Stimulated activated CD4-positive, alpha-beta T cell treated with anti-CD3 and anti-CD28 coated beads, TNF-alpha, amount 100 ng/mL, for 48 hours (primary cell): Measurements from ENCODE around the gene KDELR3.

Experiments used
- DNase-seq, 3 donors: peaks; one replicate each; pipeline ENCODE4 v3.0.0-alpha.2; 2020; ENCODE audit warnings: low read depth in 3 of 3

Gene KDELR3

DNA sequence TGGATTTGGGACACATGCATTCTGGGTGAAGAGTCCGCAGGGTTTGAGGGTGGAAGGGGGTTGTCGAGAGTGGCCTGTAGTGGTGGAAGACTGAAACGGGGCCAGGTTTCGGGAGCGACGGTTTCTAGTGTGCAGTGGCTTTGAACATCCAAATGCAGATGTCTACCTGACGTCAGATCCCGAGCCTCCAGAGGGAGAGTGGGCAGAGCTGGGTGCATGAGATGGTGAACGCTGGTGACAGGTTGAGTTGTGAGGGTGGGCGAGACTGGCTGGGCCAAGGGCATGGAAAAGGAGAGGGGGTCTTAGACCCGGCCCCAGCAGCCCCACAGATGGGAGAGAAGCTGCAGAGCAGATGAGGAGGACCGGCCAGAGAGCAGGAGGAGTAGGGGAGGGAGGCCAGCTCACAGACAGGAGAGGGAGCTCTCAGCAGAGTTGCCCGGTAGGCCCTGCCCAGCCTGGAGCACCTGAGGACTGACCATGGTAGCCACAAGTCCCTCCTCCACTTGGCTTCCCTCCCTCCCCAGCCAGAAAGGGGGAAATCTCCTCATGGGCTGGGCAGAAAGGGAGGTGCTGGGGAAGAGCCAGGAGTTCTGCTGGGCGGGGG lies 27.0 kb upstream of the KDELR3 start:
- no peak for DNase-seq

GRCh38 chr22:38441620-38442287 lies 26.1 kb upstream of the KDELR3 start:
- DNase-seq = no peak

DNA sequence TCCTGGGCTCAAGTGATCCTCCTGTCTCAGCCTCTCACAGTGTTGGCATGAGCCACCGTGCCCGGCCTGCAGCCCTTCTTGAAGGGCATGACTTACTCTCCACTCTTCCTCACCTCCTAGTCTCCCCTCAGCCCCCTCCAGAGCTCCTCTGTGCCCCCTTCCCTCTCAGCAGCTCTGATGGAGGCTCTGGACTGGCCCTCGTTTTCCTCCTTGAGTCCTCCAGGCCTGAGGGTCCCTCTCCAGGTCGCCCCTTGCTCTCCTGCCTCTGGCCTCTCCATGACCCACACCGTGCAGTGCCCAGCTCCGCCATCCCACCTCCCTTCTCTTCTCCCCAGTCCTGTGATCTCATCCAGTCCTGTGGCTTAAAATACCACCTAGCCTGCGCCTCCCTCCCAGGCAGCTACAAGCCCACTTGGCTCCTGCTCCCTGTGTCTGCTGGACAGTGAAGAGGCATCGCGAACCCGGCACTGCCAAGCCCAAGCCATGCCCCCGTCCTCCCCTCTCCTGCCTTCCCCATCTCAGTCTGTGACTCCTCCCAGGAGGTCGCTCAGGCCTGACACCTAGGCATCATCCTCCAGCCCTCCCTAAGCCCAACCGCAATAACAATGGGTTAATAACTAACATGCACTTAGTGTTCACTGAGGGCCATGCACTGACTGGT lies 24.8 kb upstream of the KDELR3 start:
- no peak for DNase-seq

DNA sequence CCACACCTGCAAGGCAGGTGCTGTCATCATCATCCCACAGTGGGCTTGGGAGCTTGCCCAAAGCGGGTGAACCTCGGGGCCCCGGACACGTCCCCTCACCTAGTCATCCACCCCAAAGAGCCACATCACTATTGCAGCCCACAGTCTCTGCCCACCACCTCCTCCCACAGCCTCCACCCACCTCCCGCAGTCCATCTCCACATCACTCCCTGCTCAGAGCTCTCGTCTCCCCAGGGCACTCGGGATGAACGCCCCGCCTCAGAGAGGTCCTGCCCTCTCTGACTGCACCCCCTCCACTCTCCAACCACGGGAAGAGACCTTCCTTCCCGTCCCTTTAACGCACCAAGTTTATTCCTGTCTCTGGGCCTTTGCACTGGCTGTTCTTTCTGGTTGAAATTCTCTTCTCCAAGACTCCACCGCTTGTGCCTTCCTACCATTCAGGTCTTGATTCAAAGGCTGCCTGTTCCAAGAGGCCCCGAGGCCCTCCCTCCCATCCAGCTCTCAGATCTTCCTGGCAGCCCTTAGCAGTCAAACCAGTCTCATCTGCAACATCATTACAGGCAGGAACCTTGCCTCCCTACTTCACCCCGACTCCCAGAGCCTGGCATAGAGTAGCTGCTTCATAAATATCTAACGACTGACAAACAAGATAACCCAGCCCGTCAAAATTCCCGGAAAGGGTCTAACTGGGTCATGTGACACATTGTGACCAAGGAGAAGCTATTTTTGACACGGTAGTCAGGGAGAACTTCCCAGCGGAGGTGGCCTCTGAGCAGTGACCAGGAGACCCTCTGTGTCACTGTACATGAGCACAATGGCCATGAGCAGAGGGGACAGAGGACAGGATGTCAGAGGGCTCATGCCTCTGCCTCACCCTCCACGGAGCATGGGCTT lies 24.0 kb upstream of the KDELR3 start:
- DNase-seq = no peak

GRCh38 chr22:38444783-38445182 lies 23.1 kb upstream of the KDELR3 start:
- no peak for DNase-seq

DNA sequence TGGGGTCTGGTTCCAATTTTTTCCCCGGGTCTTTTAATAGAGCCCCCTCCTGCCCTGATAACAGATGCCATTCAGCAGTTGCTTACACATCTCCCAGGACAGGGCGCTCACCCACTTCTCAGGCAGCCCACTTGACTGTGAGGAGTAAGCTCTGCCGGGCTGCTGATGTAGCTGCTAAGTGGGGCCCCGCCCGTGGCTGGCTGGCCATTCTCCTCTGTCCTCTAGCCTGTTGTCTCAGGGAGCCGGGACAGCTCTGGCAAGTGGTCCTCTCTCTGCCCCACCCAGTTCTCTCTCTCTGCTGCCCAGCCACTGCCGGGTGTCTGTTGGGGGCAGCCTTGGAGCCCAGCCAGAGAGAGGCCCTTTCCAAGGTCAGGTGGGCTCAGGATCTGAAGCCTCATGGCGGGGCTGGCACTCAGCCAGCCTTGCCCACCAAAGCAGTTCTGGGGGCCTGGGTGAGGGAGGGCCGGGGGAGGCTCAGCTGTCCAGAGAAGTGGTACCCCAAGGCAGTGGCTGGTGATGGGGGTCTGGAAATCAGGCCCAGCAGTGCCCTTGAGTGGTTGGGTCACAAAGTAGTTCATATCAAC lies 21.8 kb upstream of the KDELR3 start:
- DNase-seq = no peak

DNA sequence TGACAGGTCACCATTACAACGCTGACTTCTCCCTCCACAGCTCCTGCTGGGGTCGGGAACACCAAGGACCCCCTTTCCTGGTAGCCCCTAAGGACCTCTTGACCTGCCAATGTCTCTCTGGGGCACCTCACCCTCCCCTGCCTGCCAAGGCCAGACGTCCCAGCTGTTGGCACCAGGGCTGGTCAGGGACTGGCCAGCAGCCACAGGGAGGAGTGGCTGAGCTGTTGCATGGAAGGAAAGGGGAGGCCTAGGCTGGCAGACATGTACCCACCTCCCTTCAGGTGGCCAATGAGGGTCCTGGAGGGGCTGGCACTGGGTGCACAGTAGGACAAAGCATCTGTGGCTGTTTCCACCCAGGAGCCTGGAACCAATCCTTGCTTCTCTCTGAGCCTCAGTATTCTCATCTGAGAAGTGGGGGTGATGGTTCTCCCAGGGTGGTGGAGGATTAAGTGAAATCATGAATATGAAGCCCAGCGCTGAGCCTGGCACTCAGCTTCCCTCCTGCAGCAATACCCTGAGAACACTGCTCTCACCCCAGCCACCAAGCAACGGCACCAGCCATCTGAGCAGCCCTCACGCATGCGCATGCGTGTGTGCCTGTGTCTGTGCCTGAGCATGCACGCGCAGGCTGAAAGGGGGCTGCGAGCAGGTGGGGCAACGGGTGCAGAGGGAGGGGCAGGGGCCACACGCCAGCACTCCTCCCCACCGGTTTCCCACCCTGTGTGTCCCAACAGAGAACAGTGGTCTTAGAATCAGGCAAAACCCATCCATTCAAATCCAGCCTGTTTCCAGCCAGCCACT lies 18.8 kb upstream of the KDELR3 start:
- no peak for DNase-seq

DNA sequence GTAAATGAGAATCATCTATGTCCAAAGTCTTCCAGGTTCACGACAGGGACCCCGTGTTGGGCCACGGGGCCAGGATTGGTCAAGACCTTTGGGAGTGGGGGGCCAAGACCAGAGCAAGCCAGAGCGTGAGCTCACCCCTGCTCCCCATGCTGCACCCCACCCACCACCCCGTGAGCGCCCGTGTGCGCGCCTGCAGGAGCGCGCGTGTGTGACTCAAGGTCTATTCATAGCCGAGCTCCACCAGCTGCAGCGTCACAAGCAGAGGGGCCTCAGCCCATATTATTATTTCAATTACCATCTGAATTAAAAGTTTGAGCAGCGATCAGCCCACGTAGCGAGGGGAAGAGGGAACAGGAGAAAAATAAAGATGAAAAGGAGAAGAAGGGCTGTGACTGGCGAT lies 18.1 kb upstream of the KDELR3 start:
- no peak for DNase-seq

DNA sequence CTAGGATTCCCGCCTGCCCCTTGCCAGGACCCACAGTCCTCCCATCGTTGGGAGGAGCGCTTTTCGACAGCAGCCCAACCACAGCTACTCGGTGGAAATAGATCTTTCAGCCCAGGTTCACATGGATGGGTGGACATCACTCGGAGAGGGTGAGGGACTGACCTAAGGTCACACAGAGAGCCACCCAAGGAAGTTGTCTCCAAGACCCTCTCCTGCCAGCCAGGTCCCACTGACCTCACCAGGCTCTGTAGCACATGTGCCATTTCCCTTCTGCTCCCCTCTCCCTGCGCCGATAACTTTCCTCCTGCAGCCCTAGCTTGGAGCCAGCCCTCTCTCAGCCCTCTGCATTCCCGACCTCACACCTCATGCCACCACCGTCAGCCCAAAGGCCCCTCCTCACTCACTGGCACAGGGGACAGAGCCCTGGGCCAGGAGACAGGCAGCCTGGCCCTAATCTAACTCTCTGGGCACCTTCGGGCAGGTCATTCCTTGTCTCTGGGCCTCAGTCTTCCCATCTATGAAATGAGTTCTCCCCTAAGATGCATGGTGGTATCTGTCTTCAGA lies 17.6 kb upstream of the KDELR3 start:
- DNase-seq = no peak

GRCh38 chr22:38451404-38451803 lies 16.5 kb upstream of the KDELR3 start:
- no peak for DNase-seq

DNA sequence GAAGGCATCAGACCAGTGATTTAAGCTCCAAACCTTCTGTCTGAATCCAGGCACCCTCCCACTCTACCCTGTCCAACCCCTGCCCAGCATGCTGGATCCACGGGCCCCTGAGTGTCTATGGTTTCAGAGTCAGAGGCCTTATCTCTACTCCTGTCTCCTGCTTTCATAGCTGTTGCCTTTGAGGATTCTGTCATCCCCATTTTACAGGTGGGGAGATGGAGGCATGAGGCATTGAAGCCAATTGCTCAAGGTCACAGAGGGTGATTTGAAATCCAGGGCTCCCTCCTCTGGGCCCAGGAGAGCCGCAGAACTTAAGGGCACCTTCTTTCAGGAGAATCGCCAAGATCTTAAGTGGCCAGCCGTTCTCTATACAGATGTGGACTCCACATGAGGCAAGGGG lies 16.0 kb upstream of the KDELR3 start:
- DNase-seq = no peak

- no peak for DNase-seq
These were observed 15.4 kb upstream of the KDELR3 start for GRCh38 chr22:38452373-38453065.

DNA sequence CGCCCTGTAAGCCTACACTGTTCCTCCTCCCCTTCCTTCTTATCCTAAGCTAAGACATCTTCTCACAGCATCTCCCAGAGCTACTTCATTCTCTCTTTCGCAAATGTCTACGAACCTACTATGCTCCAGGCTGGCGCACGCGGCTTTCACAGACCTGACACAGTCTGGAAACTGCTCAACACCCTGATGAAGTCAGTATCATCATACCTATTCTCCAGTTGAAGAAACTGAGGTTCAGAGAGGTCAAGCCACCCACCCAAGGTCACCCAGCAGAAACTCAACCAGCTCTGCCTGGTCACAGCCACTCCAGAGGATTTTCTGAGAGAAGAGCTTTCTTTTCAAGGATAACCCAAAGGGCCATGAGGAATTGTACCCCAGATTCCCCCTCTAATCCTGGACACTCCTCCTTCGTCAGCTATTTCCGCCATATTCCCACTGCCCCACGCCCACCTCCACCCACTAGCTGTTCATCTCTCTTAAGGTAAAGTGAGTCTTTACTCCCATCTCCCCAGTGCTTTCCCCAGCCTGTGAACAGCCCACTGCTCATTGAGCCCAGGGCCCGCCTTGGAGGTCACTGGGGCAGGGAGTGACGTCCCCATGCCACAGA lies 14.7 kb upstream of the KDELR3 start:
- DNase-seq = no peak

GRCh38 chr22:38453996-38454352 lies 13.9 kb upstream of the KDELR3 start:
- DNase-seq = no peak

- DNase-seq = no peak
These were observed 13.4 kb upstream of the KDELR3 start for GRCh38 chr22:38454353-38455075.

- DNase-seq = no peak
These were observed 12.8 kb upstream of the KDELR3 start, which contains the start of gene KCNJ4 for GRCh38 chr22:38455076-38455529. Gene KCNJ4 (minus strand): TSS chr22:38455199. CDS start chr22:38428132, 27,067 bp downstream.

- no peak for DNase-seq
These were observed 12.2 kb upstream of the KDELR3 start for GRCh38 chr22:38455530-38456271.

DNA sequence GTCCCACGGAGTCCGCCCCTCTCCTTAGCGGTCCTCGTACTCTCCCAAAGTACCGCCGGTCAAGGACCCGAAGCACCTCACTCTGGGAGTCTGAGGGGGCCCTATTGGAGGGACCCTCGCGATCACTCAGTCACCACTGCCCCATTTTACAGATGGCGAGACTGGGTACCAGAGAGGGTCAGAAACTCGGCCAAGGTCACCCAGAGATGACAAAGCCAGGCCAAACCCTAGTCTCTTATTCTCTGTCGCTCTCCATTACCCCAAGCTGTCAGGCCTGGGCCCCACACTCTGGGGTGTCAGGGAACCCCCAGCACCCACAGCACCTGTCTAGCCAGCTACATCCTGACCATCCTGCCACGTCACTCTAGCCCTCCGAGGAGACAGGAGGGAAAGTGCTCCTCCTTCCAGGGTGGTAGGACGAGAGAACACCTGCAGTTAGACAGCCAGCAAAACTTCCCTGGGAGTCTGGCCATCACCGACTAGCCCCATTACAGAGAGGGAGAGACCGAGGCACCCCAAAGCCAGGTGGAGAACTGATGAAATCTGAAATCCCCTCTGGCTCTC lies 11.5 kb upstream of the KDELR3 start:
- DNase-seq = no peak
